Measurements from ENCODE around the gene EDN1.

GRCh38 chr6:12331474-12331873 is 41.3 kb downstream of the EDN1 start:
- no peak for TF ChIP-seq CTCF (IDR thresholded peaks at IDR 0.05; ENCODE audit: insufficient read depth, low read length, poor library complexity, severe bottlenecking)
- no peak for TF ChIP-seq EZH2phosphoT487 (conservative IDR thresholded peaks at IDR 0.05; ENCODE audit: low read length)

Measured in SU-DHL-6 (cell line).